Mesenchymal stem cell (in vitro differentiated cells and primary cell): ENCODE results near the gene OR1I1.
"Not testable (repeated sequence)": the region's sequence is repeated elsewhere in the genome, so short reads cannot be mapped to it uniquely, and the experiment has no call there.

Experiments used
- DNase-seq: peaks from one replicate; pipeline ENCODE4 v3.0.0-alpha.2; 2013
- H2AFZ ChIP-seq: one replicate; pipeline ENCODE4 v1.6.1; 2013; ENCODE audit warnings: low read depth, mild to moderate bottlenecking, control low read depth, inconsistent platforms, low read length, moderate library complexity
- H2AK5ac ChIP-seq: 2 replicates; pipeline ENCODE4 v1.6.1; 2013; ENCODE audit warnings: low read length, moderate library complexity, mild to moderate bottlenecking, inconsistent platforms; ENCODE audit not compliant: severe bottlenecking
- H2BK120ac ChIP-seq: one replicate; pipeline ENCODE4 v1.6.1; 2013; ENCODE audit warnings: low read depth, mild to moderate bottlenecking, inconsistent platforms, low read length, moderate library complexity
- H2BK12ac ChIP-seq, 2 experiments: one replicate each; pipeline ENCODE4 v1.6.1; 2013; ENCODE audit warnings: inconsistent platforms in 2 of 2, low read length in 2 of 2, mild to moderate bottlenecking in 2 of 2, moderate library complexity in 2 of 2, control low read depth in 1 of 2
- H2BK15ac ChIP-seq: one replicate; pipeline ENCODE4 v1.6.1; 2013; ENCODE audit warnings: mild to moderate bottlenecking, low read depth, inconsistent platforms; ENCODE audit not compliant: poor library complexity, severe bottlenecking
- H2BK5ac ChIP-seq: 2 replicates; pipeline ENCODE4 v1.6.1; 2013; ENCODE audit warnings: low read depth, mild to moderate bottlenecking, low read length, control low read depth, inconsistent platforms; ENCODE audit not compliant: poor library complexity, severe bottlenecking
- H3K14ac ChIP-seq, 2 experiments: one replicate each; pipeline ENCODE4 v1.6.1; 2013; ENCODE audit warnings: inconsistent platforms in 2 of 2, low read length in 2 of 2, control low read depth in 1 of 2, mild to moderate bottlenecking in 1 of 2, moderate library complexity in 1 of 2
- H3K18ac ChIP-seq, 2 experiments: one replicate each; pipeline ENCODE4 v1.6.1; 2013; ENCODE audit warnings: inconsistent platforms in 2 of 2, low read length in 2 of 2, control low read depth in 1 of 2, low read depth in 1 of 2, mild to moderate bottlenecking in 1 of 2
- H3K23ac ChIP-seq, 2 experiments: one replicate each; pipeline ENCODE4 v1.6.1; 2013; ENCODE audit warnings: inconsistent platforms in 2 of 2, low read length in 2 of 2, mild to moderate bottlenecking in 2 of 2, moderate library complexity in 2 of 2, control low read depth in 1 of 2
- H3K27ac ChIP-seq: 2 replicates; pipeline ENCODE4 v1.5.1; 2013; ENCODE audit warnings: mild to moderate bottlenecking, moderate library complexity, low read length, control low read depth, inconsistent platforms; ENCODE audit not compliant: poor library complexity, severe bottlenecking
- H3K27me3 ChIP-seq, 2 experiments: 2 replicates each; pipeline versions ENCODE4 v1.6.1 to v1.7.0; 2013; ENCODE audit warnings: low read length in 2 of 2, mild to moderate bottlenecking in 2 of 2, moderate library complexity in 2 of 2, control low read depth in 1 of 2, inconsistent platforms in 1 of 2; ENCODE audit not compliant: control insufficient read depth in 1 of 2, insufficient read depth in 1 of 2
- H3K36me3 ChIP-seq, 2 experiments: 2 replicates each; pipeline versions ENCODE4 v1.6.1 to v1.7.0; 2013; ENCODE audit warnings: low read length in 2 of 2, control low read depth in 1 of 2, inconsistent platforms in 1 of 2, low read depth in 1 of 2, mild to moderate bottlenecking in 1 of 2; ENCODE audit not compliant: insufficient read depth in 2 of 2, control insufficient read depth in 1 of 2
- H3K4ac ChIP-seq, 2 experiments: one replicate each; pipeline ENCODE4 v1.6.1; 2013; ENCODE audit warnings: inconsistent platforms in 2 of 2, low read length in 2 of 2, mild to moderate bottlenecking in 2 of 2, moderate library complexity in 2 of 2, control low read depth in 1 of 2, low read depth in 1 of 2
- H3K4me1 ChIP-seq: 2 replicates; pipeline ENCODE4 v1.6.1; 2013; ENCODE audit warnings: low read depth, low read length, control low read depth; ENCODE audit not compliant: control insufficient read depth, insufficient read depth
- H3K4me2 ChIP-seq: 2 replicates; pipeline ENCODE4 v1.6.1; 2013; ENCODE audit warnings: low read length, mild to moderate bottlenecking, inconsistent platforms; ENCODE audit not compliant: poor library complexity, severe bottlenecking
- H3K4me3 ChIP-seq, 2 experiments: 2 replicates each; pipeline versions ENCODE4 v1.5.1 to v1.7.0; 2013; ENCODE audit warnings: low read length in 2 of 2, mild to moderate bottlenecking in 2 of 2, control low read depth in 1 of 2, low read depth in 1 of 2; ENCODE audit not compliant: insufficient read depth in 1 of 2
- H3K79me1 ChIP-seq: replicated peaks from 2 replicates; pipeline ENCODE4 v1.6.1; 2013; ENCODE audit warnings: mild to moderate bottlenecking, control low read depth, low read length, inconsistent platforms; ENCODE audit not compliant: poor library complexity, severe bottlenecking
- H3K9ac ChIP-seq: 2 replicates; pipeline ENCODE4 v1.7.0; 2013; ENCODE audit warnings: mild to moderate bottlenecking, low read length, moderate library complexity
- H3K9me3 ChIP-seq: 2 replicates; pipeline ENCODE4 v1.7.0; 2013; ENCODE audit warnings: mild to moderate bottlenecking, low read length; ENCODE audit not compliant: control insufficient read depth
- H4K8ac ChIP-seq: one replicate; pipeline ENCODE4 v1.6.1; 2013; ENCODE audit warnings: inconsistent platforms, mild to moderate bottlenecking, low read length, moderate library complexity
- H4K91ac ChIP-seq: one replicate; pipeline ENCODE4 v1.6.1; 2013; ENCODE audit warnings: mild to moderate bottlenecking, low read length, inconsistent platforms
- WGBS: methylation state at CpG from one replicate; pipeline ENCODE4 v1.1.7; 2013; ENCODE audit warnings: mixed read lengths; 5-methylcytosine and 5-hydroxymethylcytosine counted together

The OR1I1 gene

GRCh38 chr19:15070386-15070785 lies 11.6 kb upstream of the OR1I1 start:
- H4K8ac ChIP-seq, H2BK5ac ChIP-seq, H3K9ac ChIP-seq, H2AFZ ChIP-seq, H2BK12ac ChIP-seq, H4K91ac ChIP-seq, H3K4me2 ChIP-seq, H2BK15ac ChIP-seq, H2BK120ac ChIP-seq, H3K79me1 ChIP-seq, H3K36me3 ChIP-seq, H3K18ac ChIP-seq, H3K23ac ChIP-seq, DNase-seq, H2AK5ac ChIP-seq, H3K14ac ChIP-seq, H3K9me3 ChIP-seq, H3K4me1 ChIP-seq, H3K27ac ChIP-seq, H3K4ac ChIP-seq, H3K4me3 ChIP-seq: not testable (repeated sequence)
- peaks cover 0 to 14% of the 10 kb centered on the region in 2 experiments for H3K27me3 ChIP-seq
- WGBS: 64% methylated on average over 4 of the region's 4 CpGs

- no peak overlapping the region for H4K91ac ChIP-seq
- peaks cover 0 to 2% of the 10 kb centered on the region in 2 experiments for H3K27me3 ChIP-seq
- H2BK12ac ChIP-seq: no peak overlapping the region
- H3K4me2 ChIP-seq: no peak overlapping the region
- no peak overlapping the region for H4K8ac ChIP-seq
- no peak overlapping the region for H2AK5ac ChIP-seq
- no peak overlapping the region for H2AFZ ChIP-seq
- WGBS: 78% methylated on average over 23 of the region's 23 CpGs
- no peak overlapping the region for H3K4me3 ChIP-seq
- no peaks in the 10 kb centered on the region for H3K9me3 ChIP-seq
- H3K9ac ChIP-seq: no peak overlapping the region
- no peaks in the 10 kb centered on the region for H3K4me1 ChIP-seq
- H3K36me3 ChIP-seq: no peaks in the 10 kb centered on the region
- no peak overlapping the region for H3K18ac ChIP-seq
- no peak overlapping the region for H3K14ac ChIP-seq
- H3K23ac ChIP-seq: no peak overlapping the region
- H3K27ac ChIP-seq: no peak overlapping the region
- H2BK15ac ChIP-seq: no peak overlapping the region
- no peaks in the 10 kb centered on the region for H3K79me1 ChIP-seq
- no peak overlapping the region for H2BK5ac ChIP-seq
- no peak overlapping the region for H2BK120ac ChIP-seq
- no peak overlapping the region for H3K4ac ChIP-seq
- DNase-seq: no peak
These were observed 8.9 kb upstream of the OR1I1 start for GRCh38 chr19:15072930-15073647.

DNA sequence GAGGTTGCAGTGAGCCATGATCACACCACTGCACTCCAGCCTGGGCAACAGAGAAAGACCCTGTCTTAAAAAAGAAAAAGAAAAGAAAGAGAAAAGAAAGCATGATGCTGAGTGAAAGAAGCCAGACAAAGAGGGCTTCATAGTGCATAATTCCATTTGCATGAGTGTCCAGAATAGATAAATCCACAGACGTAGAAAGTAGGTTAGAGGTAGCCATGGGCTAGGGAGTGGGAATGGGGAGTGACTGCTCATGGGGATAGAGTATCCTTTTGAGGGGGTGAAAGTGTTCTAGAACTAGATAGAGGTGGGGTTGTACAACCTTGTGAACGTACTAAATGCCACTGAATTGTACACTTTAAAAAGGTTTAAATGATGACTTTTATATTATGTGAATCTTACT lies 7.6 kb upstream of the OR1I1 start:
- H3K4me1 ChIP-seq: no peaks in the 10 kb centered on the region
- H3K27ac ChIP-seq: no peak overlapping the region
- H3K23ac ChIP-seq: no peak overlapping the region
- H2BK5ac ChIP-seq: no peak overlapping the region
- H2AK5ac ChIP-seq: no peak overlapping the region
- no peak overlapping the region for H4K91ac ChIP-seq
- H3K9ac ChIP-seq: no peak overlapping the region
- H2BK12ac ChIP-seq: no peak overlapping the region
- H3K18ac ChIP-seq: no peak overlapping the region
- WGBS: 51% methylated on average over 1 of the region's 2 CpGs
- no peak overlapping the region for H3K4me2 ChIP-seq
- no peaks in the 10 kb centered on the region for H3K9me3 ChIP-seq
- no peak overlapping the region for H2BK15ac ChIP-seq
- no peak overlapping the region for H2AFZ ChIP-seq
- DNase-seq: no peak
- no peak overlapping the region for H3K4ac ChIP-seq
- H3K4me3 ChIP-seq: no peak overlapping the region
- H3K27me3 ChIP-seq: no peaks in the 10 kb centered on the region
- no peak overlapping the region for H4K8ac ChIP-seq
- H2BK120ac ChIP-seq: no peak overlapping the region
- no peaks in the 10 kb centered on the region for H3K79me1 ChIP-seq
- H3K14ac ChIP-seq: no peak overlapping the region
- no peaks in the 10 kb centered on the region for H3K36me3 ChIP-seq

DNA sequence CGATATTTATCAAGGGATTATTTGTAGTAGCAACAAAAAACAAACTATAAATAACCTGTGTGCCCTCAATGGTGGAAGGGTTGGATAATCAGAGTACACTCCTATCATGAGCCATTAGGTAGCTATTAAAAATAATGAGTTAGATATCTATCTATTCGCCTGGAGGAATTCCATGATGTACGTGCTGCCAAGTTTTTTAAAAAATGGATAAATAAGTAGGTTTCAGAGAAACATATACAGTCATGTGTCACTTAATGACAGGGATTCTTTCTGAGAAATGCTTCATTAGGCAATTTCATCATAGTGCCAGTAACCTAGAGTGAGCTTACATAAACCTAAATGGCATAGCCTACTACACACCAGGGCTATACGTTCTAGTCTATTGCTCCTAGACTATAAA lies 6.2 kb upstream of the OR1I1 start:
- Histone ChIP-seq H3K18ac (no peak overlapping the region), H4K91ac (no peak overlapping the region), H3K4ac (no peak overlapping the region), H2BK15ac (no peak overlapping the region), H3K79me1 (no peaks in the 10 kb centered on the region), H3K4me1 (no peaks in the 10 kb centered on the region), H2AK5ac (no peak overlapping the region), H3K27me3 (no peaks in the 10 kb centered on the region), H3K9ac (no peak overlapping the region), H3K4me2 (no peak overlapping the region), H3K4me3 (no peak overlapping the region), H2BK5ac (no peak overlapping the region), H2AFZ (no peak overlapping the region), H3K9me3 (no peaks in the 10 kb centered on the region), H3K27ac (no peak overlapping the region), H2BK12ac (no peak overlapping the region), H3K23ac (no peak overlapping the region), H2BK120ac (no peak overlapping the region), H3K36me3 (no peaks in the 10 kb centered on the region), H4K8ac (no peak overlapping the region), H3K14ac (no peak overlapping the region)
- no peak for DNase-seq
- WGBS: 95% methylated on average over 2 of the region's 4 CpGs
